Measurements from ENCODE around the gene VOPP1.

VOPP1 gene

DNA sequence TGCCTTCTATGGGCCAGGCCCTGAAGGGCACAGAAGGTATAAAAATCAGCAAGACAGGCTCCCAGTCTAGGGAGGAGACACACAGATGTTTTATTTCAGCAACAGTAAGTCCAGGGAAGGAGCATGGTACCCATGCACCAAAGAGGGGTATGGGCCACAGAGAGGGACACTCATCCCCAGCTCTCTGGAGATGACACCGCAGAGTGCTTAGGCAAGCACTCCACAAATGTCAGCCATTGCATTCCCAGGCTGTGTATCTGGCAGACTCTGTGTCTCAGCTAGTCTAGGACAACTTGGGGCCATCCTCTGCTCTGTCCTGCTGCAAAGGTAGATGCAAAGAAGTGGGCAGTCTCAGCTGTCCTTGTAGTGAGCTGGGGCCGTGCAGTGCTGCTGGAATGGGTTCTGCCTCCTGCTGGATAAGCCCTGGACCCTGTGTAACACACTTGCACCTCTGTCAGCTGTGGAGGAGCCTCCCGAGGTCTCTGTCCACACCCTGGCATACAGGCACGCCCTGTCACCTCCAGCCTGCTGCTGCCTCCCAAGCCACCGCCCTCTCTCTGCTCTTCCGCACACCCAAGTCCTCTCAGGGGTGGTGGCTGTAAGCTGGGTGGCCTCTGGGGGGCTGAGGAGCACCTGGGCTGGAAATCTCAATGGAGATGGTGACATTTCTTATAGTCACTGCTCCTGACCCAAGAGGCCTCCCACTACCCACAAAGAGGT is 57.6 kb downstream of the VOPP1 start:
- in situ Hi-C loops (cut with HindIII; ENCODE audit: low sequenced_read_pairs), result loop anchor here (5.0 kb wide), 3 partner anchors 58 to 87 kb away; partner anchors contain the start of gene VOPP1

DNA sequence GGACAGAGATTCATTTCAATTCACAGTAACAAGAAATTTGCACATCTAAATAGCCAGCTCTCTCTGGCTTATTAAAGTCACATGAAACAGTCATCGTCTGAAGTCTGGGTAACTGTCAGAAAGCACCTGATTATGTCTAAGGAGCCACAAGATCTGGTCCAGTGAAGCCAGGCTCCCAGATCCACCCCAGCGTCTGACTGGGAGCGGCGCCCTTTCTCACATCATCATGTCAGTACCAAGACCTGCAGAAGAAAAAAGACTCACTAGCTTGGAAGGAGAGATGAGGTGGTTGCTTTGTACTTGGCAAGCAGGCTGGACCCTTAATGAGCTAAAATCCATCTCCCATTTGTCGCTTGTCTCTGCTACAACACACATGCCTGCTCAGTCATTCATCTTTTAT is 58.4 kb downstream of the VOPP1 start:
- in situ Hi-C loops (cut with HindIII; ENCODE audit: low sequenced_read_pairs), result loop anchor here (5.0 kb wide), 3 partner anchors 58 to 87 kb away; partner anchors contain the start of gene VOPP1

DNA sequence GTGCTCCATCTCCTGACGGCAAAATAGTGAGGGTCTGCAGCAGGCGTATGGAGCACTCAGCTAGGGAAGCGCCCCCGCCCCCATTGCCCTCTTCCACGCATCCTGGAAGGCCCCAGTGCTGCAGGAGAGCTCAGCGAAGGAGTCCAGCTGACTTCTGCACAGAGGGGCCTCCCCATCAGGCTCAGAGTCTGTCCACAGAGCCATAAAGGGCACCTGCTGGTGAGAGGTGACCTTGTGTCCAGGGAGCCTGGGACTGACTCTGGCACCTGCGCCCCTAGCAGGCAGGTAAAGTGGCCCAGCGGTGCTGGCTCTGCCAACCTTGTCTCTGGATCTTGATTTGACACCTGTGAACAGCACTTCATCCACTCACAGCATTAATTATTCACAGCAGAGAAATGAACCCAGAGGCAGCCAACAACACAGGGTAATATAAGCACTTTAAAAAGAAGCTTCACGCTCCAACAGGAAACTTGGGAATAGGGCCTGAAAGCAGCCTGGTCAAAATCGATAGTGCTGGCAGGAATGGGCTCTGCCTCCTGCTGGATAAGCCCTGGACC is 59.6 kb downstream of the VOPP1 start:
- in situ Hi-C loops (cut with HindIII; ENCODE audit: low sequenced_read_pairs), result loop anchor here (5.0 kb wide), 3 partner anchors 60 to 85 kb away; partner anchors contain the start of gene VOPP1

DNA sequence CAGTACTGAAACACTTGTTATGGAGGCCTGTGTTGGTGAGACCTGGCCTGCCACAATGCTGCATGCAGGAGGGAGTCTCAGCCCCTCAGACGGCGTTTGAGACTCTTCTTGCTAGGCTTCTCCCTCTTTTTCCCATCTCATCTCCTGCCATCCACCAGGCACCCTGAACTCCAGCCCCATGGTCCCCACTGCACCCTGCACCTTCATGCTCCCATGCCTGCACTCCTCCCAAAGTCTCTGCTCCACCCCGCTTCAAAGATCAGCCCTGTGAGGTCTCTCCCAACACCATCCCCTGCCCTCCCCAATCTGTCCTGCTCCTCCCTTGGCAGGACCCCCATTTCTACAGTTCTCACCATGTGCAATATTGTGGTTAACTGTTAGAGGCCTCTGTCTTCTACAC is 61.7 kb downstream of the VOPP1 start:
- in situ Hi-C loops (cut with HindIII; ENCODE audit: low sequenced_read_pairs), result loop anchor here (5.0 kb wide), 3 partner anchors 58 to 83 kb away; partner anchors contain the start of gene VOPP1

DNA sequence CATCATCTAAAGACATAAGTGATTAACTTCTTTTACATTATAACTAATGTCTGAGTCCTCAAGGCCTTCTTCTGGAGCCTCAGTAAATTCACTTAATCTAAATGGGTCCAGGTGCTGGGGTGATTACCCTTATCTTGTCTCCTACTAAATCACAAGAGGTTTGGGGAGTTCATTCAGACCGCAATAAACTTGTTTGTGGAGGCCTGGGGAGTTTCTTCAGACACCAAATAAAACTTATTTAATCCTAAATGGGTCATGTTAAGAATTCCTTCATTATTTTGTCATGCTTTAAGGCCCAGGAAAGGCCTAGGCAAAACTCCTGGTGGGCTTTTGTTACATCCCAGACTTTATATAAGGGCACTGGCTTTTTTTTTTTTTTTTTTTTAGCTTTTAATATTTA is 62.1 kb downstream of the VOPP1 start:
- in situ Hi-C loops (cut with HindIII; ENCODE audit: low sequenced_read_pairs), result loop anchor here (5.0 kb wide), 3 partner anchors 58 to 83 kb away; partner anchors contain the start of gene VOPP1

DNA sequence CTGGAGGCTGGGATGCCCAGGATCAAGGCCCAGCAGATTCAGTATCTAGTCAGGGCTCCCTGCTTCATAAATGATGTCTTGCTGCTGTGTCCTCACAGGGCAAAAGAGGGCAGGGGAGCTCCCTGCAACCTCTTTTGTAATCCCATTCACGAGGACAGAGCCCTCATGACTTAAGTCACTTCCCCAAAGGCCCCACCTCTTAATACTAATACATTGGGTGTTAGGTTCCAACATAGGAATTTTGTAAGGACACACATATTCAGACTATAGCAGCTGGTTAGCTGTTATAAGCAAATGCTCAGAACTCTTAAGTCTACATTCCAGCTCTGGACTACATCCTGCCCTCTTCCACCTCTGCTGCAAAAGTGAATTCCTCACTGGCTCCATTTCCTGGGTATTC is 63.0 kb downstream of the VOPP1 start:
- in situ Hi-C loops (cut with HindIII; ENCODE audit: low sequenced_read_pairs), result no loop called here

DNA sequence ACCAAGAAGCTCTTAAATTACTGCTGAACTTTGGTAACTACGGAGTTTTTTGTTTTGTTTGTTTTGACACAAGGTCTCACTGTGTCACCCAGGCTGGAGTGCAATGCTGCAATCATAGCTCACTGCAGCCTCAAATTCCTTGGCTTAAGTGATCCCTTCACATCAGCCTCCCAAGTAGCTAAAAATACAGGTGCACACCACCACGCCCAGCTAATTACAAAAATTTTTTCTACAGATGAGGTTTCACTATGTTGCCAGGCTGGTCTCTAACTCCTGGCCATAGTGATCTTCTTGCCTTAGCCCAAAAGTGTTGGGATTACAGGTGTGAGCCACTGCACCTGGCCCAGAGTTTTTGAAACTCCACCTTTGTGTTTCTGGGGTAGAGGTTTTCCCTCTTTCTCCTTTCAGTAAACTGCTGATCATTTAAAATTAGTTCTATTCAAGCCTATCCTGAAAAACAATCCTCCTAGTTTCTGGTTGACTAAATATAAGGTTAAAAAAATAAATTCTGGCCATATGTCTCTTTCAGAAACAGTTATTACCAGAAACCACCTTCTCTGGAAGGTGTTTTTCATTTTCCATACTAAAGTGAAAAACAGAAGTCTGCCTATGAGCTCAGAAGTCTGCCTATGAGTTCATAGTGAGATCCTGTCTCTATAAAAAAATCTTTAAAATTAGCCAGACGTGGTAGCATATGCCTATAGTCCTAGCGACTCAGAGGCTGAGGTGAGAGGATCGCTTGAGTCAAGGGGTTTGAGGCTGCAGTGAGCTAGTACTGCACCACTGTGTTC is 63.9 kb downstream of the VOPP1 start:
- in situ Hi-C loops (cut with HindIII; ENCODE audit: low sequenced_read_pairs), result no loop called here

DNA sequence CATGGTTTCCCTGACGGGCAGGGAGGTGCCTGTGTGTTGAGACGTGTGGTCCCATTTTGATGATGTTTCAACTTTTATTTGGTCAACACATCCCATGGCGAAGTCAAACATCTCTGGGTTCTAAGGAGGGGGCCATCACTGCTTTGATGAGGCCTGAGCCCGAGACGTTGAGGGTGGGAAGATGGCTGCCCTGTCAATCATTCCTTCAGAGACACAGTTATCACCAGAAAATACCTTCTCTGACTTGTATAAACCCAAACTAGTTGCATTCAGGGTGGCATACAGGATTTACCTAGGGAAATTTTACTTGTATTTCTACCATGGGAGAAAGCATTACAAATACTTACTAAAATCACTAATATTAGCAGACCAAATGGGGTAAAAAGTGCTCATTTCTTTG is 64.6 kb downstream of the VOPP1 start:
- in situ Hi-C loops (cut with HindIII; ENCODE audit: low sequenced_read_pairs), result no loop called here

DNA sequence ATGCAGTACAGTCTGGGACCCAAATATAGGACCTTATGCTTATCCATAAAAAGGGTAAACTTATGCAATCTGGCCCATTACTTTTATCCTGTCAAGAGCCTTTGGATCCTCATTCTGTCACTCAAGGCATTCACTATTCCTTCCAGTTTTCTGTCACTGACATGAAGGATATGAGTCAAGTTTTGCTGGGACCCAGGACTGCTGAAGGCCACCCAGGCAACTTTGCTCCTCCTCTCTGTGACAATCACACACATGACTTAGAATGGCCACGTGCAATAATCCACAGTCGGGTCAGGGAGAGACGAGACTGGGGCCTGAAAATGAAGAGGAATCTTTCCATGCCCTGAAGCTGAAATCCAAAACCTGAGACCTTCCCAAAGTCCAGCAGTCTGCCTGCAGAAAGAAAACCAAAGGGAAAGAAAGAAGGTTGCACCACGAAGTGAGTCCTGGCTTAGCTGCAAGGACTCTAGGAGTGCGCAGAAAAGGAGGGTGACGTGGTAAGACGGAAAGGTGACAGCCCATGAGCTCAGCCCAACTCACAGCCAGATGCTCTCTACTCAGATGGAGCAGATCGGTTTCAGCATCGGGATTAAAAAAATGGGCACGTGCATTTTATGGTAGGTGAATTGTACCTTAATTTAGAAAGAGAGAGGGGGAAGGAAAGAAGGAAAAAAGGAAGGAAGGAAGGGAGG is 67.2 kb downstream of the VOPP1 start:
- in situ Hi-C loops (cut with HindIII; ENCODE audit: low sequenced_read_pairs), result no loop called here

DNA sequence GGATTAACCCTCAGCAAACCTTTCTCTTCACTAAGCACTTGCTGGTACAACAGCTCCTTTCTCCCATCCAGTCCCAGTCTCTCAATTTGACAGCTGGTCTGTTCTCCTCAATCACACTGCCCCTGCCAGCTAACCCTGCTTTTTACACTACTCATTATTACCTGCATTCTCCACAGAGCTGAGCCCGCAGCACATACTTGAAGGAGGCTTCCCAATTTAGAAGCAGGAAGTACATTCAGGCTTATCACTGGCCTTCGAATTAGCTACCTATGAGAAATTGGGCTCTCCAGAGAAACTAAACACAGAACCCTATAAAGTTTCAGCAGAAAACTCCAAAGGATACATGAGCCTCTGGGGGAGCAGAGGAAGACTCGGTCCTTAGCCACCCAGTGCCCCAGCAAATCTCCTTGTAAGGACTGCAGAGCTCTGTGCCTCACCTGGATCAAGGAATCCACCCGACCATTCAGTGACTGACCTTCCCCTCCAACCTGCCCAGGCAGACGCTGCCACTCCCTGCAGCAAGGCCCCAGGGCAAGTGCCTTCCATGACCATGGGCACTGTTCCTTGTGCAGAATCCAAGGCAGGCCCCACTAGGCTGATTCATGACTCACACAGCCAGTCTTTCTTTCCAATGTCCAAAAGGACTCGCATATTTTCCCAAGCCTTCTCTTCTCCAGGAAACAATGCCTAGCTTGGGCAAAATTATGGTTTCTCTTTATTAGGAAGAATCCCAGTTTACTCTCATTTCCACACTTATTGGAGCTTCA is 68.0 kb downstream of the VOPP1 start:
- in situ Hi-C loops (cut with HindIII; ENCODE audit: low sequenced_read_pairs), result no loop called here

DNA sequence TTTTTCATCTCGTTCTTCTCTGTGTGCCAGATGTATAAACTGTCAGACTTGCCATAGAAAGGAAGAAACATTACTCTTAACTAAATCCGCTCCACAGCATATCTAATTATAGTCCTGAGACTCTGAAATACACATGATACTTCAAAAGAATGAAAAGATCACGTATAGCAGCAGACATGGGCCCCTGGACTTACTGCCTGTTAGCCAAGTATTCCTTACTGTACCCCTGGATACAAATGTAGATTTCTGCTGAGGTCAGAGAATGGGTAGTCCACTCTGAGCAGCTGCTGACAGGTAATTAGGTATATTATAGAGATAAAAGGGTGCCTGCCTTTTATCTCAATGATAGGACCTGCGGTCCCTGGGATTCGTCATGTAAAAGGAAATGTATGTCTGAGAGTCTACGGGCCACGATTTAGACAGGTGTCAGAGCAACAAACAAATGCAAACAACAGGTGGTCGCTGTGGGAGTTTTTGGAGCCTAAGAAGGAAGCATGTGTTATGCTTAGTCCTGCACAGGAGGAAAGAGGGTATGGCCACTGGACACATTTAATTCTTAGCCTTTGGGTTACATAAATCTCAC is 69.4 kb downstream of the VOPP1 start:
- in situ Hi-C loops (cut with HindIII; ENCODE audit: low sequenced_read_pairs), result no loop called here

DNA sequence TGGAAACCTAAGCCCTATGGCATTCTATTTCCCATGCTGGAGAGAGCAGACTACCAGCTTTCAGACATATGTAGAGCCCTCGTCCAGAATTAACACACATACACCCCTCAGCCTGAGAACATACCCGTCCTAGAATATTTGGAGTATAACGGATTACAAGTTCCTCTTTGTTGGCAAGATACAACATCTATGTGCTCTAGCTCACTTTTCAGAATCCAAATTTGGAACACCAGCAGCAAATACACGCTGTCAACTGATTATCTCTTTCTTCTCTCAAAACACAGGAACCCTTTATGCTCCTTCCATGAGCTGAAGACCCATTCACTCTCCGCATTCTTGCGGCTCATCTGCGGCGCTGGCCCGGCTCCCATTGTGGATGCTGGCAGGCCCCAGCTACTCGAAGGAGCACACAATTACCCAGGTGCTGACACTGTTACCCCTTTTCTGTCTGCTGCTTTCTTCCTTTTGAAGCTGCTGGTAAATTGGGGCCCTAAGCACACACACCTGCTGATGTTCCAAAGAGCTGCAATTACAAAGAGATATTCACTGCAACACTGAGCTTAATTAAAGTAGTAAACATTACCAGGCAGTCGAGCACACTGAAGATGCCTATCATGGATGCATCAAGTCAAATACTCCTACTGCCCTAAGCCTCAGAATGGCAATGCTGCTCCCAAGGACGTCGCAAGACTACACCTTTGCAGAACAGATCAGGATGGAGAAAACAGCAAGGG is 70.0 kb downstream of the VOPP1 start:
- in situ Hi-C loops (cut with HindIII; ENCODE audit: low sequenced_read_pairs), result no loop called here

DNA sequence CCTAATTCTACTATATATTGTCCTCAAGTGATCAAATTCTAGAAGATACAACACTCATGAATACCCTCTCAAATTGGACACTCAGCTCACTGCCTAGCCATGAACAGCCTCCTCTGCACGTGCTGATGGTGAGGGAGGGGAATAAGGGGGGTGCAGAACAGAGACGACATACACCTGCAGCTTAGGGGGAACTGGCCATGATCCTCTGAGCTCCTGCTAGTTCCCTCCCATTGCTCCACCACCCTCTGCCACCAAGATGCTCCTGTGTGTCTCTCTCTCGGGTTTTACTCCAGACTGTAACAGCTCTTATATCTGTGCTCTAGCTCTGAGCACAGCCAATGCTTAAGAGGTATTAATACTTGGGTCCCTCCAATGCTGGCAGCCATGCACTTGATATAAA is 70.7 kb downstream of the VOPP1 start:
- in situ Hi-C loops (cut with HindIII; ENCODE audit: low sequenced_read_pairs), result no loop called here

DNA sequence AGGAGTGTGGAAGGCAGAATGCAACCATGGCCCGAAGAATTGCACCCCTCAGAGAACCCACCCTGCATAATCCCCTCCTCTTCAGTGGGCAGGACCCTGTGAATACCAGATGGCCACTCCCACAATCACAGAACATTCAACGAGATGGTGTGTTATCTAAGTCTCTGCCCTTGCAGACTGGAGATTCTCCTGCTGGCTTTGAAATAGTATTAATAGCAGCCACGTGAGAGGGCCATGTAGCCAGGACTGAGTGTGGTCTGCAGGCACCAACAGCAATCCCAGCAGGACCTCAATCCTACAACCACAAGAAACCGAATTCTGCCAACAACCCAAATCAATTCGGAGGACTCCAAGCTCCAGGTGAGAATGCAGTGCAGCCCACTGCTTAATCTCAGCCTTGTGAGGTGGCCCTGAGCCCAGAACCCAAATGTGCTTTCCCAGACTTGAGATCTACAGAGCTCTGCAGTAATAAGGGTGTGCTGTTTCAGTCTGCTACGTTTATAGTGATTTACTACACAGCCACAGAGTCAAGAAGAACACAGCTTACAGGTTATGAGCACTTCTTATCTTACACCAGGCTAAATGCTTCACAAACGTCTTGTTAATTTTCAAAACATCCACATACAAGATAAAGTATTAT is 72.1 kb downstream of the VOPP1 start:
- in situ Hi-C loops (cut with HindIII; ENCODE audit: low sequenced_read_pairs), result no loop called here

DNA sequence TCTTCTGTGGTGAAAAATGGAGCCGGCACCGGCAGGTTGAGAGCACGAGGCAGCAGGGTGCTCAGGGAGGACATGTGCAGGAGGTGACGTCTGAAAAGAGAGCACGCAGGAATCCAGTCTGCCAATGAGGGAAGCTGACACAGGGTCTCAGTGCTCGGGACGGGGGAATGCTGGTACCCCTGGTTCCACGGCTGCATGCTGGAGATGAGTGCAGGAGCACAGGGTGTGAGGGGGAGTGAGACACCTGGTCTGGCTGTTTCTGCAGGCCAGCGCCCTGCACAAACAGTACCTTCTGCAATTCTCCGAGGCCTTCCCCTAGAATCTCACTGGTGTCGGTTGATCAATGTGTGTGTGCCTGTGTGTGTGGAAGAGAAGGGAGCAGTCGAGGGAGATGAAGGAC is 72.7 kb downstream of the VOPP1 start:
- in situ Hi-C loops (cut with HindIII; ENCODE audit: low sequenced_read_pairs), result no loop called here

DNA sequence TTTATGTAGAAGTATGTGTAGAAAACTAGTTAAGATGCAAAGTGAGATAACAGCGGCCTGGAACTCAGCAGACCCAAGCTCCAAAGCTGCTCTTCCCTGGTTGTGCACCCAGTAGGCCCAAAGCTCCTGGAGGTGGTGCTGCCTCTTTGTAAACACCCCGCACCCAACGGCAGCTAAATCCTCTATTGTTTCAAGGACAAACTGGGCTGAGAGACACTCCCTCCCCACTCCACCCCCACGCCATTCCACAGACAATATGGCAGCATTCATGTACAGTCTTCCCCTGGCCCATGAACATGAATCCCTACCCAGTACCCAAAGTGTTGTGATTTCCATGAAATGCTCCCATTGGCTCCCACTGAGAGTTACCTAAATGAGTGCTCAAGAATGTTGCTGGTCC is 73.5 kb downstream of the VOPP1 start:
- in situ Hi-C loops (cut with HindIII; ENCODE audit: low sequenced_read_pairs), result no loop called here

DNA sequence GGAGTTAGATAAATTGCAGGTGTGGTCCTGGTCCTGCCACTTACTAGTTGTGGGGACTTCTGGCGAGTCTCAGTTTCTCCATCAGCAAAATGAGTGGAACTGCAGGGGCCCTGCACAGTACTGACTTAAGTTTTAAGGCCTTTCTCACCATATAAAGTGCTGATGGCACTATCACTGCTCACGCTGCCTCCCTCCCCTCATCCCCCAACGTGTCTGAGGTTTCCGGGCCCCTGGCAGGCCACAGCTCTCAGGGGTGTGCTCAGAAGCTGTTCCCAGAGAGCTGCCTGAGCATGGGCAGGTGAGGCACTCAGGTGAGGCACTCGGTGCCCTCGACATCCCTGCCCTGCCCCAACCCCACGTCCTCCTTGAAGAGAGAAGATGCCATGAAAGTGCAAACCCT is 74.2 kb downstream of the VOPP1 start:
- in situ Hi-C loops (cut with HindIII; ENCODE audit: low sequenced_read_pairs), result no loop called here

DNA sequence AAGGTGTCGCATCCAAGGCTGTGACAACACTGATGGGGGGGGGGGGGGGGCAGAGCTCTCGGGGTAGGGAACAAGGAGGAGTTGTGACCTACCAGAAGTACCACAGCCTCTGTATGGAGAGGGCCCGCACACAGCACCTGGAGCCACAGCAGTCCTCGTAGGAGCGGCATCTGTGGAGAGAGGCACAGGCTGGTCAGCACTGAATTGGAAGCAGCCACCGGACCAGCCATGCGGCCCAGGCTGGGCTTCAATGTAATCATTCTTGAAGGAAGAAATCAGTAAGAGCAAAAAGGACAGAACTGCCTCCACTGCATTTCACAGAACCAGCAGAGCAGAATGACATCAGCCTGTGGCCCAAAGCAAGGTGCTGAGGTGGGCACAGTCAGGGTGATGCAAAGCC is 74.8 kb downstream of the VOPP1 start:
- in situ Hi-C loops (cut with HindIII; ENCODE audit: low sequenced_read_pairs), result no loop called here

DNA sequence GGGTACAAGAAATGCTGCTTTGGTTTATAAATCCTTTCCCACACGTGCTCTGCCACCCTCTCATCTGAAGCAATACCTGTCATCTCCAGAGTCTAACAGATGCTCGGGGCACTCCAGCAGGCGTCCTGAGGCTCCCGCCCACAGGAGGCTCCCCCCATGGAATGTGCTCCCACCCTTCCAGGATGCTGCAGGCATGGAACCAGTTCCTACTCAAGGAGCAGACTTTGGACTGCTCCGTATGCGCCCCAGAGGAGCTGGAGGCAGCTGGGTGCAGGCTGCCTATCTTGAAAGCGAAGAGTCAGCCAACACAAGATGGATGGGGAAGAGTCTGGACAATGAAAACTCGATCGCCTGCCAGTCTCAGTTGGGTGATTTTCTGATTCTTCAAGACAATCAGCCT is 75.4 kb downstream of the VOPP1 start:
- in situ Hi-C loops (cut with HindIII; ENCODE audit: low sequenced_read_pairs), result no loop called here
